ENCODE measurements around the gene SPOCK1. TPM values are rescaled to one million over a fixed set of nuclear protein-coding genes. Genes with fewer than 3 reads are reported as not detected.

Gene SPOCK1
- total and polyA plus RNA-seq, 9 of the 15 experiments (the other 6 are each of a cell fraction or from before 2014, with no cell fraction given) = 0.01 to 0.35 (median 0.04) TPM; not detected in 6

GRCh38 chr5:137034764-137035479 lies 464.2 kb downstream of the SPOCK1 start:
- Histone ChIP-seq H3K9me3 (replicated peaks; ENCODE audit: control insufficient read depth, insufficient read depth, low read depth, low read length) (no peaks in the 10 kb centered on the region), H3K79me2 (ENCODE audit: control insufficient read depth, insufficient read depth, low read length) (no peaks in the 10 kb centered on the region), H3K4me2 (ENCODE audit: insufficient read depth, low read length) (no peak overlapping the region), H3K4me1 (replicated peaks in 1 of 2; ENCODE audit: control insufficient read depth in 2 of 2, insufficient read depth in 2 of 2, low read length in 2 of 2) (no peaks in the 10 kb centered on the region), H3K27me3 (ENCODE audit: control insufficient read depth in 2 of 2, insufficient read depth in 2 of 2, low read length in 2 of 2) (peaks cover 0 to 16% of the 10 kb centered on the region in 2 experiments; a peak in 2 of 5 replicates), H4K20me1 (replicated peaks; ENCODE audit: control insufficient read depth, insufficient read depth, low read length) (no peaks in the 10 kb centered on the region), H3K27ac (ENCODE audit: extremely low read depth, low read depth, low read length) (no peak overlapping the region), H3K4me3 (no peak overlapping the region), H3K9me1 (ENCODE audit: control insufficient read depth, insufficient read depth, low read length) (no peaks in the 10 kb centered on the region), H3K9ac (ENCODE audit: insufficient read depth in 1 of 2, low read depth in 2 of 2, low read length in 2 of 2) (no peak overlapping the region), H2AFZ (ENCODE audit: low read depth, low read length) (no peak overlapping the region), H3K36me3 (ENCODE audit: control insufficient read depth, insufficient read depth, low read length) (no peaks in the 10 kb centered on the region)
- WGBS (ENCODE audit: insufficient coverage, low coverage, missing lambda C conversion rate) = under 1% methylated on average over 10 of the region's 10 CpGs
- no peak for FAIRE-seq
- no peak for ATAC-seq
- BruUV-seq (replicated peaks) = no TSS peak
- ChIA-PET CTCF (ENCODE audit: low intra/inter-chr PET ratio) (no interaction called here), POLR2A (no interaction called here)
- DNase-seq (ENCODE audit: extremely low read depth in 1 of 4, low spot score in 3 of 4) = no peak
- intact Hi-C loops (cut with micrococcal nuclease) = no loop called here
- in situ Hi-C loops (cut with MboI) = no loop called here
- TF ChIP-seq ZNF239 (CRISPR knock-in tag; IDR thresholded peaks at IDR 0.05) (no peak), ATF1 (CRISPR knock-in tag; IDR thresholded peaks at IDR 0.05) (no peak), ATF1 (tag; IDR thresholded peaks at IDR 0.05) (no peak), STAT5A (IDR thresholded peaks at IDR 0.05; ENCODE audit: borderline replicate concordance, low read length) (no peak), IRF9 (tag; IDR thresholded peaks at IDR 0.05) (no peak), CREB1 (IDR thresholded peaks at IDR 0.05) (no peak), CREB1 (CRISPR knock-in tag; IDR thresholded peaks at IDR 0.05) (no peak), RBFOX2 (IDR thresholded peaks at IDR 0.05; ENCODE audit: low read depth, low read length) (no peak), MAFF (IDR thresholded peaks at IDR 0.05; ENCODE audit: low read length) (no peak), PATZ1 (CRISPR knock-in tag; IDR thresholded peaks at IDR 0.05; ENCODE audit: borderline replicate concordance) (no peak), CCAR2 (IDR thresholded peaks at IDR 0.05; ENCODE audit: low read depth, low read length) (no peak), SUPT5H (IDR thresholded peaks at IDR 0.05) (no peak), HEY1 (CRISPR knock-in tag; IDR thresholded peaks at IDR 0.05; ENCODE audit: borderline replicate concordance) (no peak), THAP12 (CRISPR knock-in tag; IDR thresholded peaks at IDR 0.05) (no peak), NFIX (CRISPR knock-in tag; IDR thresholded peaks at IDR 0.05; ENCODE audit: low read depth) (no peak)
- TF ChIP-seq, protein P1, sequence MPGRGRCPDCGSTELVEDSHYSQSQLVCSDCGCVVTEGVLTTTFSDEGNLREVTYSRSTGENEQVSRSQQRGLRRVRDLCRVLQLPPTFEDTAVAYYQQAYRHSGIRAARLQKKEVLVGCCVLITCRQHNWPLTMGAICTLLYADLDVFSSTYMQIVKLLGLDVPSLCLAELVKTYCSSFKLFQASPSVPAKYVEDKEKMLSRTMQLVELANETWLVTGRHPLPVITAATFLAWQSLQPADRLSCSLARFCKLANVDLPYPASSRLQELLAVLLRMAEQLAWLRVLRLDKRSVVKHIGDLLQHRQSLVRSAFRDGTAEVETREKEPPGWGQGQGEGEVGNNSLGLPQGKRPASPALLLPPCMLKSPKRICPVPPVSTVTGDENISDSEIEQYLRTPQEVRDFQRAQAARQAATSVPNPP (IDR thresholded peaks at IDR 0.05; ENCODE audit: borderline replicate concordance, insufficient read depth, insufficient read length) = no peak
